NCI-H82 treated with DMSO at 0.1 percent for 48 hours (cell line): ENCODE results near the gene RPS21.
A peak's percentile ranks its signal among the peaks of the same experiment; 100 is the strongest.

ENCODE experiments used
- DNase-seq: peaks from one replicate; lab custom pipeline; 2025; ENCODE audit not compliant: unreplicated experiment; lab: John Stamatoyannopoulos, UW

The RPS21 gene

GRCh38 chr20:62386383-62387218, at the start of gene RPS21:
Gene RPS21, plus strand, starts transcription at chr20:62387103. Its CDS starts 236 bp downstream, at chr20:62387339.
- peak; percentile 76 for DNase-seq

GRCh38 chr20:62337558-62338293, 49.2 kb upstream of the RPS21 start:
- DNase-seq = no peak

GRCh38 chr20:62338294-62338620, 48.6 kb upstream of the RPS21 start:
- no peak for DNase-seq

- DNase-seq = no peak
Observed at GRCh38 chr20:62339647-62340062, 47.2 kb upstream of the RPS21 start.

GRCh38 chr20:62342910-62343309, 44.0 kb upstream of the RPS21 start:
- no peak for DNase-seq

GRCh38 chr20:62344092-62344491, 42.8 kb upstream of the RPS21 start:
- no peak for DNase-seq

GRCh38 chr20:62344782-62345181, 42.1 kb upstream of the RPS21 start:
- DNase-seq = no peak

GRCh38 chr20:62345681-62346370, 41.1 kb upstream of the RPS21 start:
- DNase-seq = no peak

- no peak for DNase-seq
Observed at GRCh38 chr20:62346398-62347150, 40.3 kb upstream of the RPS21 start.

GRCh38 chr20:62347151-62347404, 39.8 kb upstream of the RPS21 start:
- no peak for DNase-seq

- DNase-seq = no peak
Observed at GRCh38 chr20:62347445-62347844, 39.5 kb upstream of the RPS21 start.

GRCh38 chr20:62348604-62349003, 38.3 kb upstream of the RPS21 start:
- DNase-seq = no peak

GRCh38 chr20:62349556-62350097, 37.3 kb upstream of the RPS21 start:
- no peak for DNase-seq

GRCh38 chr20:62350098-62350628, 36.7 kb upstream of the RPS21 start:
- DNase-seq = no peak

GRCh38 chr20:62350629-62351422, 36.1 kb upstream of the RPS21 start:
- DNase-seq = no peak

- DNase-seq = no peak
Observed at GRCh38 chr20:62351469-62352401, 35.2 kb upstream of the RPS21 start.

GRCh38 chr20:62352402-62353288, 34.3 kb upstream of the RPS21 start:
- no peak for DNase-seq
